Peyer's patch (tissue), 4 donors: ENCODE results near the gene NOSTRIN.

Experiments used
- POLR2A ChIP-seq, 2 donors: fragments of 450-650 bp; IDR thresholded peaks; one replicate each; pipeline ENCODE4 v1.5.1; 2017; ENCODE audit warnings: antibody characterized with exemption in 2 of 2, mild to moderate bottlenecking in 2 of 2, moderate library complexity in 2 of 2
- TF ChIP-seq, protein P1 (sequence below), 6 experiments: fragments of 450-650 bp in 4 of 6; fragments of 200-600 bp in 2 of 6; sonication (generic) in 1 of 6; IDR thresholded peaks; one replicate each; pipeline ENCODE4 v1.5.1; 2017 to 2019; ENCODE audit warnings: antibody characterized with exemption in 6 of 6, mild to moderate bottlenecking in 3 of 6, moderate library complexity in 1 of 6

DNA sequence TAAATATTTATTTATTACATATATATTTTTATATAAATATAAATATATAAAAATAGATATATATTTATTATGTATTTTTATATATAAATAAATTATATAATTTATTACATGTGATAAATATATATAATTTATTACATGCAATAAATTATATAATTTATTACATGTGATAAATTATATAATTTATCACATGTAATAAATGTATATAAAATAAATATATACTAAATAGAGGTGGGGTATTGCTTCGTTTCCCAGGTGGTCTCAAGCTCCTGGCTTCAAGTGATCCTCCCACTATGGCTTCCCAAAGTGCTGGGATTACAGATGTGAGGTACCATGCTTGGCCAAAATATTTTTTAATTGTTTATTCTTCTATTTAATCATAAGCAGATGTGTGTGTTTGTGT is 95.0 kb downstream of the NOSTRIN start:
- TF ChIP-seq, protein P1, sequence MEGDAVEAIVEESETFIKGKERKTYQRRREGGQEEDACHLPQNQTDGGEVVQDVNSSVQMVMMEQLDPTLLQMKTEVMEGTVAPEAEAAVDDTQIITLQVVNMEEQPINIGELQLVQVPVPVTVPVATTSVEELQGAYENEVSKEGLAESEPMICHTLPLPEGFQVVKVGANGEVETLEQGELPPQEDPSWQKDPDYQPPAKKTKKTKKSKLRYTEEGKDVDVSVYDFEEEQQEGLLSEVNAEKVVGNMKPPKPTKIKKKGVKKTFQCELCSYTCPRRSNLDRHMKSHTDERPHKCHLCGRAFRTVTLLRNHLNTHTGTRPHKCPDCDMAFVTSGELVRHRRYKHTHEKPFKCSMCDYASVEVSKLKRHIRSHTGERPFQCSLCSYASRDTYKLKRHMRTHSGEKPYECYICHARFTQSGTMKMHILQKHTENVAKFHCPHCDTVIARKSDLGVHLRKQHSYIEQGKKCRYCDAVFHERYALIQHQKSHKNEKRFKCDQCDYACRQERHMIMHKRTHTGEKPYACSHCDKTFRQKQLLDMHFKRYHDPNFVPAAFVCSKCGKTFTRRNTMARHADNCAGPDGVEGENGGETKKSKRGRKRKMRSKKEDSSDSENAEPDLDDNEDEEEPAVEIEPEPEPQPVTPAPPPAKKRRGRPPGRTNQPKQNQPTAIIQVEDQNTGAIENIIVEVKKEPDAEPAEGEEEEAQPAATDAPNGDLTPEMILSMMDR (IDR thresholded peaks at IDR 0.05), result no peak
- TF ChIP-seq POLR2A (IDR thresholded peaks at IDR 0.05), result no peak
